Measurements from ENCODE around the gene PHACTR3.

DNA sequence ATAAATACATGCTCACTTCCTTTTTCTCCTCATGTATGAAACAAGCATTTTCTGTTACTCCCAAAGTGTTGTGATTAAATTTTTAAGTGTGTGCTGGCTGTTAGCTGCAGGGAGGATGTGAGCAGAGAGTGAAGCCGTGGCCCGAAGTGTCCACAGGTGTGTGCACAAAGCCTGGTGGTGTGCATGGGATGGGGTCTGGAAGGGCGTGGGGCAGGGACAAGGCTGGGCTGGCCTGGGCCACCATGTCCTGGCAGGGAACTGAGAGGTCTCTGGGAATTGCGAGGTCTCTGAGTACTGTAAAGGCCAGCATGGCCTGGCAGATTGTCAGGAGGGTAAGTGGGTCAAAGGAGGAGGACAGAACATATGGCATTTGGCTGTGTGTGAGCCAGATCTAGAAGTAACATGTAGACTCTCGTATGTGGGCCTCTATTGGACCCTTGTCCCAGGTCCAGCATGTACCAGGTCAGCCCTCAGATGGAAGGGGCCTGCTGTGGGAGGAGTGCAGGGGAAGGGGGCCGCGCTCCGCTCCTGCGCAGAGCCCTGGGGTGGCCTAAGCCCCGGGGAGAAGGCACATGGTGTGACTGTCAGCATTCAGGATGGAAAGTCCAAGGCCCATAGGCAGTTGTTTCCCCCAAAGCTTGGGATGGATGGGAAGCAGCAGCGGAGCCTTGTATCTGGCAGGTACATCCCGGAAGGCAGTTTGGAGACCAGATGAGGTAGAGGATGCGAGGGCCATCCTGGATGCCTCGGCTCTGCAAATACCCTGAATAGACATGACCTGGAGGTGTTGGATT is 45.1 kb upstream of the PHACTR3 start:
- TF ChIP-seq CTCF (IDR thresholded peaks at IDR 0.05; ENCODE audit: low read depth, low read length, missing input control): no peak
- no peak for TF ChIP-seq RXRA (IDR thresholded peaks at IDR 0.05)
- TF ChIP-seq FOXA1 (IDR thresholded peaks at IDR 0.05): no peak
- TF ChIP-seq TAF1 (conservative IDR thresholded peaks at IDR 0.05): no peak
- no peak for TF ChIP-seq JUND (IDR thresholded peaks at IDR 0.05)
- no peak for TF ChIP-seq SP1 (IDR thresholded peaks at IDR 0.05)
- no peak for TF ChIP-seq GABPA (IDR thresholded peaks at IDR 0.05 in 1 of 2, conservative IDR thresholded peaks at IDR 0.05 in 1 of 2)

All from liver (tissue), 3 donors.